DND-41 (cell line): Measurements from ENCODE around the gene GRID2.

Source experiments
- ATAC-seq: fragments of 200-7000 bp; cut with Tn5 transposase; 3 replicates; pipeline ENCODE4 v1.9.1; 2021; ENCODE audit warnings: low read depth; ENCODE audit not compliant: insufficient read depth
- DNase-seq: peaks from one replicate; pipeline ENCODE4 v3.0.0-alpha.2; 2020
- H2AFZ ChIP-seq: 2 replicates; pipeline ENCODE4 v1.6.0; 2012; ENCODE audit warnings: low read depth, low read length
- H3K27ac ChIP-seq: 2 replicates; pipeline ENCODE4 v1.5.1; 2012; ENCODE audit warnings: low read length, inconsistent platforms
- H3K27me3 ChIP-seq: fragments of 200-600 bp; sonication (generic); 2 replicates; pipeline ENCODE4 v1.6.0; 2012; ENCODE audit warnings: low read length, mild to moderate bottlenecking, inconsistent platforms; ENCODE audit not compliant: insufficient read depth, poor library complexity
- H3K36me3 ChIP-seq: 2 replicates; pipeline ENCODE4 v1.5.1; 2012; ENCODE audit warnings: low read length, inconsistent platforms; ENCODE audit not compliant: insufficient read depth
- H3K4me1 ChIP-seq: 2 replicates; pipeline ENCODE4 v1.5.1; 2012; ENCODE audit warnings: mild to moderate bottlenecking, low read length; ENCODE audit not compliant: insufficient read depth
- H3K4me2 ChIP-seq: 2 replicates; pipeline ENCODE4 v1.6.0; 2012; ENCODE audit warnings: mild to moderate bottlenecking, moderate library complexity, low read length, inconsistent platforms; ENCODE audit not compliant: insufficient read depth
- H3K4me3 ChIP-seq, 2 experiments: fragments of 200-600 bp in 1 of 2; shearing (Covaris generic) in 1 of 2; 2 replicates each; pipeline ENCODE4 v1.5.1; 2012 to 2016; ENCODE audit warnings: inconsistent platforms in 2 of 2, low read length in 2 of 2, mild to moderate bottlenecking in 2 of 2, low read depth in 1 of 2, moderate library complexity in 1 of 2
- H3K79me2 ChIP-seq: 2 replicates; pipeline ENCODE4 v1.6.0; 2012; ENCODE audit warnings: low read length, inconsistent platforms; ENCODE audit not compliant: insufficient read depth
- H3K9ac ChIP-seq: 2 replicates; pipeline ENCODE4 v1.6.0; 2012; ENCODE audit warnings: low read depth, mild to moderate bottlenecking, inconsistent platforms, low read length, moderate library complexity
- H3K9me3 ChIP-seq: 2 replicates; pipeline ENCODE4 v1.5.1; 2012; ENCODE audit warnings: low read length, moderate library complexity, mild to moderate bottlenecking, inconsistent platforms; ENCODE audit not compliant: insufficient read depth, severe bottlenecking
- H4K20me1 ChIP-seq: 2 replicates; pipeline ENCODE4 v1.6.0; 2012; ENCODE audit warnings: low read length; ENCODE audit not compliant: insufficient read depth
- EZH2 ChIP-seq: IDR thresholded peaks from 3 replicates; pipeline ENCODE4 v1.6.1; 2012; ENCODE audit warnings: borderline replicate concordance, low read depth, mild to moderate bottlenecking, moderate library complexity, low read length, inconsistent platforms; ENCODE audit not compliant: severe bottlenecking
- TF ChIP-seq, protein P1 (sequence below): IDR thresholded peaks from 2 replicates; pipeline ENCODE4 v1.5.1; 2012; ENCODE audit warnings: borderline replicate concordance, low read length, moderate library complexity, mild to moderate bottlenecking; ENCODE audit not compliant: poor library complexity, severe bottlenecking; ENCODE audit errors: extremely low read depth

GRID2 gene

DNA sequence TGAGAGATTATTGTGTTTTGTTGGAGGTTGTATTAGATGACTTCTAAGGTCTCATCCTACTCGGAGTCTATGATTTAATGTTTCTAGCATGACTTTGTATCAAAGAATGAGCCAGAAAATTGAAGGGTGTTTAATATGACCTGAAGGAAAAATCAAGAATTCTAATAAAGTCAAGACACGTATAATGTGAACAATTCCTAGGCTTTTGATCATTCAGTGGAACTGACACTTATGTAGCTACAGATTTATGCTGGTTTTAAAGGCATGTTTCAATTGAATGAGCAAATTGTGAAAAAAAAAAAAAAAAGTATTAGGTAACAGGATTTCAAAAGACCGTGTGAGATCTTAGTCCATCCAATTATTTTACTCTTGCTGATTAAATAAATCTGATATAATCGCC lies 64.9 kb downstream of the GRID2 start:
- Histone ChIP-seq H3K4me2 (no peak overlapping the region), H3K9ac (no peak overlapping the region), H3K27me3 (no peaks in the 10 kb centered on the region), H3K79me2 (no peaks in the 10 kb centered on the region), H3K4me1 (no peaks in the 10 kb centered on the region), H3K4me3 (no peak overlapping the region), H4K20me1 (no peaks in the 10 kb centered on the region), H3K9me3 (no peaks in the 10 kb centered on the region), H3K36me3 (no peaks in the 10 kb centered on the region), H2AFZ (no peak overlapping the region), H3K27ac (no peak overlapping the region)
- no peak for TF ChIP-seq EZH2
- TF ChIP-seq, protein P1, sequence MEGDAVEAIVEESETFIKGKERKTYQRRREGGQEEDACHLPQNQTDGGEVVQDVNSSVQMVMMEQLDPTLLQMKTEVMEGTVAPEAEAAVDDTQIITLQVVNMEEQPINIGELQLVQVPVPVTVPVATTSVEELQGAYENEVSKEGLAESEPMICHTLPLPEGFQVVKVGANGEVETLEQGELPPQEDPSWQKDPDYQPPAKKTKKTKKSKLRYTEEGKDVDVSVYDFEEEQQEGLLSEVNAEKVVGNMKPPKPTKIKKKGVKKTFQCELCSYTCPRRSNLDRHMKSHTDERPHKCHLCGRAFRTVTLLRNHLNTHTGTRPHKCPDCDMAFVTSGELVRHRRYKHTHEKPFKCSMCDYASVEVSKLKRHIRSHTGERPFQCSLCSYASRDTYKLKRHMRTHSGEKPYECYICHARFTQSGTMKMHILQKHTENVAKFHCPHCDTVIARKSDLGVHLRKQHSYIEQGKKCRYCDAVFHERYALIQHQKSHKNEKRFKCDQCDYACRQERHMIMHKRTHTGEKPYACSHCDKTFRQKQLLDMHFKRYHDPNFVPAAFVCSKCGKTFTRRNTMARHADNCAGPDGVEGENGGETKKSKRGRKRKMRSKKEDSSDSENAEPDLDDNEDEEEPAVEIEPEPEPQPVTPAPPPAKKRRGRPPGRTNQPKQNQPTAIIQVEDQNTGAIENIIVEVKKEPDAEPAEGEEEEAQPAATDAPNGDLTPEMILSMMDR, result no peak
- ATAC-seq (no peak), DNase-seq (no peak)

DNA sequence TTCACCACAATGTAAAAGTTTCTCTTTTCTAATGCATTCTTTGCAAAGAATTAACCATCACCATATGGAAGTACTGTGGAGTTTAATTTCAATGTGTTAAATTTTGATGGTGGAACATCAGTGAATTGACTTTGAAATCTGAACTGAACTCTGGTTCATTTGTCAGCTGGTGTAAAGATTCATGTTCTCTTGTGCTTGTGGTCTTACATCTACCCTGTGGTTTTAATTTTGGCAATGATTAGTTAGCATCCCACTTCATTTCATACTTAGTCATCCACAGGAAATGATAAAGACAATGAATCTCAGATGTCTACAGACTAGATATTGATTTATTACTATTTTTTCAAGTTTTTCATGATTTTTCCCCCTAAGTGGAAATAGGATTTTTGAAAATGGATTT lies 77.8 kb downstream of the GRID2 start:
- no peaks in the 10 kb centered on the region for H3K9me3 ChIP-seq
- H4K20me1 ChIP-seq, result no peaks in the 10 kb centered on the region
- H3K4me3 ChIP-seq, result no peak overlapping the region
- H3K27ac ChIP-seq, result no peak overlapping the region
- no peak overlapping the region for H3K4me2 ChIP-seq
- H3K4me1 ChIP-seq, result no peaks in the 10 kb centered on the region
- no peak overlapping the region for H3K9ac ChIP-seq
- ATAC-seq, result no peak
- TF ChIP-seq EZH2, result no peak
- TF ChIP-seq, protein P1, result no peak
- H3K27me3 ChIP-seq, result no peaks in the 10 kb centered on the region
- H2AFZ ChIP-seq, result no peak overlapping the region
- H3K36me3 ChIP-seq, result no peaks in the 10 kb centered on the region
- DNase-seq, result no peak
- no peaks in the 10 kb centered on the region for H3K79me2 ChIP-seq

DNA sequence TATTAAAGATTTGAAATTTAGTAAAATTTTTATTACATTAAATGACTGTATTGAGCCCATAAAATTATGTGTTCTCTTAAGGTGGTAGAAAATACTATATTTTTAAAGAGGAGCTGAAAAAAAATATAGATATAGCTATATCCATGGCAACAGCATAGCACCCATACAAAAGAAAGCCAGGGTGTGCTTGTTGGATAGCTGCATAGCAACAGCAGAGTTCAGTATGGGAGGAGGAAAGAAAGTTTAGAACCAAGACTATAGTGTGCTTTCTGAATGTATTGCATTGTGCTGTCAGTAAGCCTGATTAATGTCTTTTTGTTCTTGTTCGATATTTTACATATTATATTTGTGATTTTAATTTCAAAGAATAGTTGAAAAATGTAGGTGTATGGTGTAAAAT lies 78.4 kb downstream of the GRID2 start:
- Histone ChIP-seq H2AFZ (no peak overlapping the region), H3K4me1 (no peaks in the 10 kb centered on the region), H3K4me3 (no peak overlapping the region), H3K79me2 (no peaks in the 10 kb centered on the region), H3K9me3 (no peaks in the 10 kb centered on the region), H3K27me3 (no peaks in the 10 kb centered on the region), H4K20me1 (no peaks in the 10 kb centered on the region), H3K4me2 (no peak overlapping the region), H3K27ac (no peak overlapping the region), H3K36me3 (no peaks in the 10 kb centered on the region), H3K9ac (no peak overlapping the region)
- DNase-seq (no peak), ATAC-seq (no peak)
- no peak for TF ChIP-seq EZH2
- TF ChIP-seq, protein P1, result no peak
